Activated naive CD4-positive, alpha-beta T cell treated with Interleukin-2 at 50 U/mL for 16 hours (primary cell): Measurements from ENCODE around the gene MOB2.

Source experiments
- DNase-seq: peaks from one replicate; pipeline ENCODE4 v3.0.0-alpha.2; 2020

MOB2 gene

GRCh38 chr11:1484695-1485503 lies 1.7 kb downstream of the MOB2 start:
- DNase-seq: no peak

- DNase-seq: no peak
These were observed 2.4 kb downstream of the MOB2 start for GRCh38 chr11:1484061-1484671.

- no peak for DNase-seq
These were observed 3.1 kb downstream of the MOB2 start for GRCh38 chr11:1483445-1483961.

- no peak for DNase-seq
These were observed 3.8 kb downstream of the MOB2 start for GRCh38 chr11:1482581-1483444.

- DNase-seq: no peak
These were observed 4.6 kb downstream of the MOB2 start for GRCh38 chr11:1481861-1482441.

- no peak for DNase-seq
These were observed 5.1 kb downstream of the MOB2 start for GRCh38 chr11:1481483-1481825.

- DNase-seq: no peak
These were observed 5.8 kb downstream of the MOB2 start for GRCh38 chr11:1480555-1481482.

GRCh38 chr11:1480191-1480554 lies 6.4 kb downstream of the MOB2 start:
- no peak for DNase-seq

- no peak for DNase-seq
These were observed 6.9 kb downstream of the MOB2 start for GRCh38 chr11:1479678-1480118.

GRCh38 chr11:1479006-1479677 lies 7.4 kb downstream of the MOB2 start:
- DNase-seq: no peak

- no peak for DNase-seq
These were observed 8.0 kb downstream of the MOB2 start for GRCh38 chr11:1478544-1478943.

GRCh38 chr11:1478011-1478410 lies 8.6 kb downstream of the MOB2 start:
- no peak for DNase-seq

- DNase-seq: no peak
These were observed 9.4 kb downstream of the MOB2 start for GRCh38 chr11:1476940-1477736.

- DNase-seq: no peak
These were observed 10.7 kb downstream of the MOB2 start for GRCh38 chr11:1475841-1476240.

GRCh38 chr11:1473786-1474185 lies 12.8 kb downstream of the MOB2 start:
- DNase-seq: no peak

- DNase-seq: no peak
These were observed 13.5 kb downstream of the MOB2 start for GRCh38 chr11:1473011-1473628.

- no peak for DNase-seq
These were observed 14.2 kb downstream of the MOB2 start for GRCh38 chr11:1472180-1473005.

GRCh38 chr11:1471736-1472135 lies 14.8 kb downstream of the MOB2 start:
- no peak for DNase-seq
